ENCODE results near the gene ARAP3.

DNA sequence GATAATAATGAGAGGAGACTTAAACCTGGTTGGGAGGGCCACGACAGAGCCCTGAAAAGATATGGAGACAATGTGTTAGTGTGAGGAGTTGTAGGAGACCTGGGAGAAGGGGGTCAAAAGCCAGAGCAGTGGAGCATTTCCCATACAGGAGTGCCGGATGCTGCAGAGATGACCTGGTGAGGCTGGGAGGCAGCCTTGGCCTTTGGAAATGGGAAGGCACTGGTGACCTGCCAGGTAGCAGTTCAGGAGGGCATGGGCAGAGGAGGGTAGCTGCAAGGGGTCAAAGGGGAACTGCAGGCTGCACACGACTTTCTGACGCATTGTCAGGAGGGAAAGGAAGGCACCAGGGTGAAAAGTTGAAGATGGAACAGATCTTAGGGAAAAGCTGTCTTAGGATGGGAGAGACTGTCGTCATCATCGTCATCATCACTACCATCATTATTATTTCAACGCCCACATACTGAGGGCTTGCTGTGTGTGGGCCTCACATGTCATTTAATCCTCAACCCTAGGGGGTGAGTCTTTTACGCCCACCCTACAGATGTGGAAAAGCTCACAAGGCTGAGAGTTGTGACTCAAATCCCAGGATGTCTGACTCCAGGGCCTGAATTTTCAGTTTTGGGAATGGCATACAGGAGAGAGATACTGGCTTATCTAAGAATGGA is 13.3 kb downstream of the ARAP3 start:
- TF ChIP-seq, protein P1, sequence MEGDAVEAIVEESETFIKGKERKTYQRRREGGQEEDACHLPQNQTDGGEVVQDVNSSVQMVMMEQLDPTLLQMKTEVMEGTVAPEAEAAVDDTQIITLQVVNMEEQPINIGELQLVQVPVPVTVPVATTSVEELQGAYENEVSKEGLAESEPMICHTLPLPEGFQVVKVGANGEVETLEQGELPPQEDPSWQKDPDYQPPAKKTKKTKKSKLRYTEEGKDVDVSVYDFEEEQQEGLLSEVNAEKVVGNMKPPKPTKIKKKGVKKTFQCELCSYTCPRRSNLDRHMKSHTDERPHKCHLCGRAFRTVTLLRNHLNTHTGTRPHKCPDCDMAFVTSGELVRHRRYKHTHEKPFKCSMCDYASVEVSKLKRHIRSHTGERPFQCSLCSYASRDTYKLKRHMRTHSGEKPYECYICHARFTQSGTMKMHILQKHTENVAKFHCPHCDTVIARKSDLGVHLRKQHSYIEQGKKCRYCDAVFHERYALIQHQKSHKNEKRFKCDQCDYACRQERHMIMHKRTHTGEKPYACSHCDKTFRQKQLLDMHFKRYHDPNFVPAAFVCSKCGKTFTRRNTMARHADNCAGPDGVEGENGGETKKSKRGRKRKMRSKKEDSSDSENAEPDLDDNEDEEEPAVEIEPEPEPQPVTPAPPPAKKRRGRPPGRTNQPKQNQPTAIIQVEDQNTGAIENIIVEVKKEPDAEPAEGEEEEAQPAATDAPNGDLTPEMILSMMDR (IDR thresholded peaks at IDR 0.05) = no peak
- TF ChIP-seq POLR2A (IDR thresholded peaks at IDR 0.05) = no peak
